IPS-NIHi7 (cell line): ENCODE data around the gene FAIM.
"Not testable (repeated sequence)": the region's sequence is repeated elsewhere in the genome, so short reads cannot be mapped to it uniquely, and the experiment has no call there.

ENCODE experiments used
- DNase-seq: peaks from one replicate; pipeline ENCODE4 v3.0.0; 2012; ENCODE audit warnings: mixed read lengths; ENCODE audit errors: extremely low spot score

The FAIM gene

DNA sequence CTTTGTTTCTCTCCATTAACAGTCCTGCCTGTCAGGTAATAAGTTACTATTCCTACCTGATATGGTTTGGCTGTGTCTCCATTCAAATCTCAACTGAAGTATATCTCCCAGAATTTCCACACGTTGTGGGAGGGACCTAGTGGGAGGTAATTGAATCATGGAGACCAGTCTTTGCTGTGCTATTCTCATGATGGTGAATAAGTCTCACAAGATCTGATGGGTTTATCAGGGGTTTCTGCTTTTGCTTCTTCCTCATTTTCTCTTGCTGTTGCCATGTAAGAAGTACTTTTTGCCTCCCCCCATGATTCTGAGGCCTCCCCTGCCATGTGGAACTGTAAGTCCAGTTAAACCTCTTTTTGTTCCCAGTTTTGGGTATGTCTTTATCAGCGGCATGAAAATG lies 6.9 kb upstream of the FAIM start:
- DNase-seq: not testable (repeated sequence)

GRCh38 chr3:138604106-138604595 lies 4.4 kb upstream of the FAIM start:
- DNase-seq: not testable (repeated sequence)

DNA sequence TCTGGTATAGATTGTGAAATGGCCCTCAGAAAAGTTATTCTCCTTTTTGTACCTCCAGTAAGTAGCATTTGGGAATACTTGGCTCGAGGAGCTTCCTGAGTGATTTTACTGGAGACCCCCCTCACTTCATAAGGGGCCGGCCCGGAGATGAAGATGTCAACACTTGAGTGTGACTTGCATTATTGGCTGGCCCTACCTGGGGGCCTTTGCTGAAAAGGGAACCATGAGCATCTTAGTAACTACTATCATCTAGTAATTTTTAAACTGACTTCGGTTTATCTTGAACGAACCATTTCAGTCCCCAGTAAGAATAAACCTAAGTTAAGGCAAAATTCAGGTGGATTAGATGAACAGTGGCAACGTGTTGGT lies 1.3 kb downstream of the FAIM start:
- no peak for DNase-seq

GRCh38 chr3:138615462-138615861 lies 6.9 kb downstream of the FAIM start:
- DNase-seq: no peak

DNA sequence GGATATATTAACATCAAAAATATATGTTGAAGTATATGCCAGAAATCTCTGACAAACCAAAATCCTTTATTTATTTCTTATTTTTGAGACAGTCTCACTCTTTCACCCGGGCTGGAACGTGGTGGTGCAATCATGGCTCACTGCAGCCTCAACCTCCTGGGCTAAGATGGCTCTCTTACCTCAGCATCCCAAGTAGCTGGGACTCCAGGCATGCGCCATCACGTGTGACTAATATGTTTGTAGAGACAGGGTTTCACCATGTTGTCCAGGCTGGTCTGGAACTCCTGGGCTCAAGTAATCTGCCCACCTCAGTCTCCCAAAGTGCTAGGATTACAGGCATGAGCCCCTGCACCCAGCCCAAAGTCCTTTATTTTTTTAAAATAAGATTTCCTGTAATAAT lies 11.9 kb downstream of the FAIM start:
- no peak for DNase-seq

DNA sequence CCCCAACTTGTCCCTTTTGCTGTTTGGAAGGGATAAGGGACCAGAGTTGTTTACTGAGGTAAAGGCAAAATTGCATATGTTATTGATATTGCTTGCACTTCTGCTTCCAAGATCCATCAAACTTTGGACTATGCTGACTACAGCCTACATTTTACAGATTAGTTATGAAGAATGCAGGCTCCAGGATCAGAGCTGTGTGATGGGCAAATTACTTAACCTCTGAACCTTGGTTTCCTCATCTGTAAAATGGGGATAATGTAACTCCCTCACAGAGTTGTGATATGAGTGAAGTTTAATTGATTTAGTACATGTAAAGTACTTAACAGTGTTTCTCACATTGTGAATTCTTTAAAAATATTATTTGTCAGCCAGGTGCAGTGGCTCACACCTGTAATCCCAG lies 15.9 kb downstream of the FAIM start:
- no peak for DNase-seq

GRCh38 chr3:138625707-138626365 lies 17.3 kb downstream of the FAIM start:
- no peak for DNase-seq

- DNase-seq: no peak
Measured at GRCh38 chr3:138629526-138629925, 21.0 kb downstream of the FAIM start.

DNA sequence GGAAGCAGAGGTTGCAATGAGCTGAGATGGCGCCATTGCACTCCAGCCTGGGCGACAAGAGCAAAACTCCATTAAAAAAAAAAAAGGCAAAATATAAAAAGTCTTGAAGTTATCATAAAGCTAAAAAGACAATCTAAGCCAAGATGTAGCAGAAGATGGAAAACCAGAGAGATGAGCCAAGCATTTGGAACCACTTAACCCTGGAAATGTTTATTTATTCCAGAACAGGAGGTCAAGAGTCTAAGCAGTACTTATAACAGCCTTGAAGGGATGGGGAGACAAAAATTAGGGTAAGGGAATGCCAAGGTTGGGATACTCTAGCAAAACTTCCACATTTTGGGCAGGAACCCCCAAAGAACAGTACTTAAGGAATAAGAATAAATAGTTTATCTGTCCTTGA lies 30.1 kb downstream of the FAIM start:
- no peak for DNase-seq

GRCh38 chr3:138640537-138640936 lies 32.0 kb downstream of the FAIM start:
- no peak for DNase-seq

GRCh38 chr3:138642226-138642926 lies 33.8 kb downstream of the FAIM start:
- DNase-seq: no peak

DNA sequence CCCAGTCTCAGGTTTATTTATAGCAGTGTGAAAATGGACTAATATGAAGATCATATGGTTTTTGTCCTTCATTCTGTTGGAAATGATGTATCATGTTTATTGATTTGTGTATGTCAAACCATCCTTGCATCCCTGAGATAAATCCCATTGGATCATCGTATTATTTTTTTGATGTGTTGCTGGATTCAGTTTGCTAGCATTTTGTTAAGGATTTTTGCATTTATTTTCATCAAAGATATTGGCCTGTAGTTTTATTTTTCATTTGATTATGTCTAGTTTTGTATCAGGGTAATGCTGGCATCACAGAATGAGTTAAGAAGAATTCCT lies 34.3 kb downstream of the FAIM start:
- DNase-seq: no peak

DNA sequence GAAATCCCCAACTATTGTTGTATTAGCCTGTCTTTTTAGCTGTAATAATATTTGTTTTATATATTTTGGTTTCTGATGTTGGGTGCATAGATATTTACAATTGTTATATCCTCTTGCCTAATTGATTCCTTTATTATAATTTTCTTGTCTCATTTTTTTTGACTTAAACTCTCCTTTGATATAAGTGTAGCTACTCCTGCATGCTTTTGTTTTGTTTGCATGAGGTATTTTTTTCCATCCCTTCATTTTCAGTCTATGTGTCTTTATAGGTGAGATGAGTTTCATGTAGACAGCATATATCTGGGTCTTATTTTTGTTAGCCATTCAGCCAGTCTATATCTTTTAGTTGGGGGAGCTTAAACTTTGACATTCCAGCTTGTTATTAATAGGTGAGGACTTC lies 37.4 kb downstream of the FAIM start:
- no peak for DNase-seq

GRCh38 chr3:138646513-138646912 lies 37.9 kb downstream of the FAIM start:
- no peak for DNase-seq

- DNase-seq: no peak
Measured at GRCh38 chr3:138649134-138649533, 40.6 kb downstream of the FAIM start.

- no peak for DNase-seq
Measured at GRCh38 chr3:138653567-138653966, 45.0 kb downstream of the FAIM start.

- DNase-seq: no peak
Measured at GRCh38 chr3:138657508-138657907, 48.9 kb downstream of the FAIM start.

DNA sequence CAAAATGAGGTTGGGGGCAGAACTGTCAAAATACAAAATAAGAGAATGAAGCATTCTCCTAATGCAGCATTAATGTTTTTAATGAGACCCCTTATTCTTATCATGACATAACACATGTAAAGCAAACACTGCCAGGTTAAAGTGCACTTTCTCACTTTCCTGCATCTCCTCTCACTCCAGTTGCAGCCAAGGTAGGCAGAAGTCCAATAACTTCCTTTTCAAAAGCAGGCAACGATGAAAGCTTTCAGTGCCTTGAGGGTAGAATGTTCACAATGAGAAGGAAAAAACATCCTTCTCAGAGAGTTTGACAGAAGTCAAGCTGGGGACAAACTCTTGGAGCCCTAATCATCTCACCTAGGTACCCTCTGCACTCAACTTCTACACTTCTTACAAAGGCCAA lies 59.5 kb downstream of the FAIM start:
- DNase-seq: no peak

GRCh38 chr3:138670407-138670806 lies 61.8 kb downstream of the FAIM start:
- DNase-seq: no peak

DNA sequence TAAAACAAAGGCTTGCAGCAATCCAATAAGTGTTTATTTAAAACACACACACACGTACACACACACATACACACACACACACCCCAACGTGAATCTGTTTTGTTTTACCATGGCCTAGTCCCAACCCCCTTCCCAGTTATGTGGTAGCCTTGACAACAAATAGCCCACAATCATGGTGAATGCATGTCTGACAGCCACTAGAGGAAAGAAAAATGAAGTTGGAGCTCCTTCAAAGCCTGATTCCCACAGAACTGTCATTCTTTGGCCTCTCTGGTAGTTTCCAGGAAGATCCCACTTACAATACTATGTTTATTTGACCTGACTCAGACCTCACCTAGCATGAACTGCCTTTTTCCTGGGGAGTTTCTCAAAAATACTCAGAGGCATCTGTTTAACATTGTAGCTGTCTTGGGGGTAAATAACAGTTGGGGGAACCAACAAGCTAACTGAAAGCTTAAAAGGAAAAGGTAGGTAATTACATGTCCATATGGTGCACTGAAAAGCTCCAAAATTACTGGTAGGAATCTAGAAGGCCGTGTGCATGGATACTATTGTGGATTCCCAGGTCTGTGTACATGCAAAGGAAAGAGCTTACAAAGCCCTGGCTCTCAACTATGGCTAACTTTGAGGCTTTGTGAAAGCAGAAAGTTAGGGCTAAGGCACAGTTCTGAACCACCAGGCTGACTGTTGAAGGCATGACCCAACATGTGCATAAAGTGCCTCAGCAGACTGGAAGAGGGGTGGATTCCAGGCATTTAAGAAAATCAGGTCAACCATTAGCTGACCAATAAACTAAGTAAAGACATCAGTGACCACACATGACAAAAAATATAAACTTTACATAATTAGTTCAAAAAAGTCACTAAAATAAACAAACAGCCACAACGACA lies 65.3 kb downstream of the FAIM start:
- peak; percentile 23 for DNase-seq

GRCh38 chr3:138675393-138675792 lies 66.8 kb downstream of the FAIM start:
- no peak for DNase-seq

- DNase-seq: no peak
Measured at GRCh38 chr3:138678086-138678485, 69.5 kb downstream of the FAIM start.
